AG04449 (cell line): ENCODE results near the gene GEMIN4.

ENCODE experiments used
- CTCF ChIA-PET: fragments of 350-600 bp; formaldehyde crosslinking; extraction: SDS; loops from one replicate; lab custom pipeline; 2021; ENCODE audit warnings: antibody characterized with exemption; lab: Yijun Ruan, JAX
- POLR2A ChIA-PET: fragments of 400-600, 350-600 bp; formaldehyde crosslinking; extraction: SDS; loops from one replicate; lab custom pipeline; 2020; ENCODE audit warnings: antibody characterized with exemption, inconsistent platforms; lab: Yijun Ruan, JAX
- DNase-seq: peaks from one replicate; pipeline ENCODE4 v3.0.0-alpha.2; 2010; ENCODE audit warnings: low read depth, low spot score
- H3K4me3 ChIP-seq: 2 replicates; pipeline ENCODE4 v1.5.1; 2011; ENCODE audit warnings: low read depth, mild to moderate bottlenecking, control low read depth, low read length
- TF ChIP-seq, protein P1 (sequence below): IDR thresholded peaks from one replicate; pipeline ENCODE4 v1.5.1; 2011; ENCODE audit warnings: mild to moderate bottlenecking, moderate library complexity, low read length, control low read depth, inconsistent platforms; ENCODE audit not compliant: insufficient read depth; ENCODE audit errors: missing control alignments

GEMIN4 gene

GRCh38 chr17:720706-721539 lies 31.1 kb downstream of the GEMIN4 start:
- DNase-seq = no peak
- H3K4me3 ChIP-seq = no peak overlapping the region
- ChIA-PET CTCF (interaction anchor here (0.9 to 1.0 kb wide), 2 partner anchors 9 to 16 kb away, joined by 3 read pairs; no protein-coding TSS in a partner anchor), POLR2A (no interaction called here)
- TF ChIP-seq, protein P1, sequence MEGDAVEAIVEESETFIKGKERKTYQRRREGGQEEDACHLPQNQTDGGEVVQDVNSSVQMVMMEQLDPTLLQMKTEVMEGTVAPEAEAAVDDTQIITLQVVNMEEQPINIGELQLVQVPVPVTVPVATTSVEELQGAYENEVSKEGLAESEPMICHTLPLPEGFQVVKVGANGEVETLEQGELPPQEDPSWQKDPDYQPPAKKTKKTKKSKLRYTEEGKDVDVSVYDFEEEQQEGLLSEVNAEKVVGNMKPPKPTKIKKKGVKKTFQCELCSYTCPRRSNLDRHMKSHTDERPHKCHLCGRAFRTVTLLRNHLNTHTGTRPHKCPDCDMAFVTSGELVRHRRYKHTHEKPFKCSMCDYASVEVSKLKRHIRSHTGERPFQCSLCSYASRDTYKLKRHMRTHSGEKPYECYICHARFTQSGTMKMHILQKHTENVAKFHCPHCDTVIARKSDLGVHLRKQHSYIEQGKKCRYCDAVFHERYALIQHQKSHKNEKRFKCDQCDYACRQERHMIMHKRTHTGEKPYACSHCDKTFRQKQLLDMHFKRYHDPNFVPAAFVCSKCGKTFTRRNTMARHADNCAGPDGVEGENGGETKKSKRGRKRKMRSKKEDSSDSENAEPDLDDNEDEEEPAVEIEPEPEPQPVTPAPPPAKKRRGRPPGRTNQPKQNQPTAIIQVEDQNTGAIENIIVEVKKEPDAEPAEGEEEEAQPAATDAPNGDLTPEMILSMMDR = no peak

GRCh38 chr17:718075-718474 lies 34.0 kb downstream of the GEMIN4 start:
- H3K4me3 ChIP-seq = no peak overlapping the region
- no peak for DNase-seq
- ChIA-PET CTCF (interaction anchor here (0.9 to 2.6 kb wide), 7 partner anchors 11 to 280 kb away, joined by 3 to 11 read pairs (median 3); no protein-coding TSS in a partner anchor), POLR2A (no interaction called here)
- TF ChIP-seq, protein P1 = no peak

- TF ChIP-seq, protein P1 = no peak
- POLR2A ChIA-PET = no interaction called here
- no peak overlapping the region for H3K4me3 ChIP-seq
- no peak for DNase-seq
- CTCF ChIA-PET = interaction anchor here (2.2 kb wide), 1 partner anchor 296 kb away, joined by 9 read pairs; no protein-coding TSS in a partner anchor
Measured at GRCh38 chr17:708132-708531, 43.9 kb downstream of the GEMIN4 start.

GRCh38 chr17:705863-706262 lies 46.2 kb downstream of the GEMIN4 start:
- TF ChIP-seq, protein P1 = no peak
- ChIA-PET POLR2A (no interaction called here), CTCF (interaction anchor here (1.4 to 16.5 kb wide), 6 partner anchors 9 to 319 kb away, joined by 4 to 533 read pairs (median 4); partner anchors contain the start of genes RFLNB and VPS53)
- DNase-seq = no peak
- no peak overlapping the region for H3K4me3 ChIP-seq

DNA sequence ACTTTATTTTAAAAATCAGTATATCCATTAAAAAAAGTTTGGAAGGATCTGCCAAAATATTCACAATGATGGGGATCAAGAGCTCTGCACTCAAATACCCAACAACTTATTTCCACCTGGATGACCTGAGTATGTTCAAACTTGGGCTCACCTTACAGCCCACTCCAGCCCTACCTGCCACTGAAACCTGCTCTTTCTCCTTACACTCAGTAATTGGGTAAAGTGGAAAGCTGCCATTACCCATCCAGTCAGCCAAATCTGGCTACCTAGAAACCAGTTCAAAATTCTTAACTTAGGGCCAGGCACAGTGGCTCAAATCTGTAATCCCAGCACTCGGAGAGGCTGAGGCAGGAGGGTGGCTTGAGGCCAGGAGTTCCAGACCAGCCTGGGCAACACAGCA lies 47.1 kb downstream of the GEMIN4 start:
- TF ChIP-seq, protein P1 = no peak
- no peak overlapping the region for H3K4me3 ChIP-seq
- no peak for DNase-seq
- CTCF ChIA-PET = interaction anchor here (0.9 to 16.5 kb wide), 9 partner anchors 10 to 318 kb away, joined by 3 to 533 read pairs (median 4); partner anchors contain the start of genes RFLNB, TIMM22 and VPS53
- POLR2A ChIA-PET = no interaction called here
